ENCODE data around the gene ISM1. TPM values are rescaled to one million over a fixed set of nuclear protein-coding genes. Genes with fewer than 3 reads are reported as not detected.

The ISM1 gene
- total and polyA plus RNA-seq, 12 donors = 0.54 to 1.7 (median 1.0) TPM

GRCh38 chr20:13251106-13251903 lies 30.2 kb downstream of the ISM1 start:
- H3K27ac ChIP-seq = no peak overlapping the region
- H3K4me1 ChIP-seq = peaks cover 0 to 13% (median 0%) of the 10 kb centered on the region in 9 donors
- no peaks in the 10 kb centered on the region for H3K9me3 ChIP-seq
- peak in 1 of 8 donors; percentile 66 for ATAC-seq
- no peak for TF ChIP-seq CTCF (IDR thresholded peaks at IDR 0.05)
- 85 to 90% methylated on average over 8 of the region's 8 CpGs for WGBS, 2 donors
- no peak for DNase-seq
- intact Hi-C loops (cut with DNase I) = loop anchor here in 1 of 10 donors (10.0 kb wide), 1 partner anchor 57 kb away; no protein-coding TSS in a partner anchor
- H3K27me3 ChIP-seq = no peaks in the 10 kb centered on the region
- H3K4me3 ChIP-seq = no peak overlapping the region
- H3K36me3 ChIP-seq = no peaks in the 10 kb centered on the region

GRCh38 chr20:13251904-13252297 lies 30.8 kb downstream of the ISM1 start:
- Histone ChIP-seq H3K4me3 (no peak overlapping the region), H3K27me3 (no peaks in the 10 kb centered on the region), H3K9me3 (no peaks in the 10 kb centered on the region), H3K27ac (no peak overlapping the region), H3K36me3 (no peaks in the 10 kb centered on the region), H3K4me1 (peaks cover 0 to 11% (median 0%) of the 10 kb centered on the region in 9 donors)
- ATAC-seq = no peak
- intact Hi-C loops (cut with DNase I) = loop anchor here in 1 of 10 donors (10.0 kb wide), 1 partner anchor 57 kb away; no protein-coding TSS in a partner anchor
- TF ChIP-seq CTCF (IDR thresholded peaks at IDR 0.05) = no peak
- no peak for DNase-seq
- WGBS, 2 donors = 71 to 82% methylated on average over 2 of the region's 2 CpGs

GRCh38 chr20:13255356-13255755 lies 34.3 kb downstream of the ISM1 start:
- H3K27me3 ChIP-seq = no peaks in the 10 kb centered on the region
- no peaks in the 10 kb centered on the region for H3K36me3 ChIP-seq
- DNase-seq (no peak), ATAC-seq (no peak)
- no peak overlapping the region for H3K4me3 ChIP-seq
- no peak overlapping the region for H3K27ac ChIP-seq
- no peak for TF ChIP-seq CTCF (IDR thresholded peaks at IDR 0.05)
- intact Hi-C loops (cut with DNase I) = loop anchor here in 1 of 10 donors (5.0 to 10.0 kb wide), 2 partner anchors 61 to 133 kb away; no protein-coding TSS in a partner anchor
- WGBS, 2 donors = 82 to 97% methylated on average over 1 of the region's 1 CpG
- no peaks in the 10 kb centered on the region for H3K4me1 ChIP-seq
- H3K9me3 ChIP-seq = no peaks in the 10 kb centered on the region

- Histone ChIP-seq H3K4me3 (no peak overlapping the region), H3K27me3 (no peaks in the 10 kb centered on the region), H3K27ac (no peak overlapping the region), H3K4me1 (no peaks in the 10 kb centered on the region), H3K9me3 (no peaks in the 10 kb centered on the region), H3K36me3 (no peaks in the 10 kb centered on the region)
- ATAC-seq (no peak), DNase-seq (no peak)
- intact Hi-C loops (cut with DNase I) = loop anchor here in 1 of 10 donors (5.0 to 10.0 kb wide), 2 partner anchors 62 to 134 kb away; no protein-coding TSS in a partner anchor
- 87 to 92% methylated on average over 3 of the region's 3 CpGs for whole genome bisulfite sequencing, 2 donors
- no peak for TF ChIP-seq CTCF (IDR thresholded peaks at IDR 0.05)
Measured at GRCh38 chr20:13256606-13257005, 35.5 kb downstream of the ISM1 start.
